Measurements from ENCODE around the gene WNK3.

WNK3 gene

DNA sequence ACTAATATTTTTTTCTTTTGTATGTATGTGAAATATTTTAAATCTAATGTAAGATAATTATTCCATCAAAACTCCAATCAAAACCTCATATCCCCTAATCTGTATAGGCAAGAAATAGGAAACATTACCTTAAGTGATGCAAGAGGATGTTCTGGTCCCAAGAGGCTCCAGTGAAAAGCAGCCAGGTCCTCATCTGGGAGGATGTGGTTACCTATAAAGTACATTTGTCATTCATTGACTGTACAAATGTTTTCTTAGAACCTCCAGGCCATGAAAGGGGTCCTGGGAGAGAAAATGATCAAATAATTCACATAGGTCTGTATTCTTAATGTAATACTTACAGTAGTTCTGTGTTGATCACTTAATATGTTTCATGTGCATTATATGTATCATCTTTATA, 200.3 kb downstream of the WNK3 start:
- DNase-seq = no peak

All from GF-D8 (cell line).